ENCODE measurements around the gene GNAS-AS1.

GNAS-AS1 gene

DNA sequence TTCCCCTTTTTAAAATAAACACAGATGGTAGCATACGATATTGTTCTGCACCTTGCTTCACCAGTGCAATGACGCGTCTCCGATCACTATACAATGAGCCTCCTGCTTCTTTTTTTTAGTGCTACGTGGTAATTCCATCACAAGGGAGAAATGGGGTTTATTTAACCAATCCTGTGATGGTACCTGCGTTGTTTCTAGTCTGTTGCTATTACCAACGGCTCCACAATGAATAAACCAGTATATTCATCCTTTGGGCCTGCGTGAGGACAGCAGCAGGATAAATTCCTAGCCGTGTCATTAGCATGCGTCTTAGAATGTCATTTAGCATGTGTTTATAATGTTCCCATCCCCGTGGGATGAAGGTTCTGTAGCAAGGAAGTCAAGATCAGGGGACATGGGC, 42.9 kb downstream of the GNAS-AS1 start:
- DNase-seq = no peak

DNA sequence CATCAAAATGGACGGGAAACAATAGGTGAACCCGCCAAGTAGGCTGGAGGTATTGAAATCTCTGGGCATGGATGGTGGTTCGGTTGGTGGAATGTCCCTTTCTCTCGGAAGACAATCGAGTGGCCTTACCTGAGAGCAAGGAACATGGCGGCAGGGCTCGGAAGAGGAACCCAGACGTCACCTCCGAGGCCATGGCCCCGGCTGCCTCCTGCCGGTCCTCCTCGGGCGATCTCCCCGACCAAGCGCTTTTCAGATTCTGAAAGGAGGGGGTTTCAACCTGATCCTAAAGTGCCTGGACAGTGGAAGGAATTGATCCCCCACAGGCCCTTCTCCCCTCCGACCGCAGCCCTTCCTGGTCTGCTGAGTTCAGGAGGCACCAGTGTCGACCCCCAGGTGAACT, 47.2 kb downstream of the GNAS-AS1 start:
- DNase-seq = no peak

DNA sequence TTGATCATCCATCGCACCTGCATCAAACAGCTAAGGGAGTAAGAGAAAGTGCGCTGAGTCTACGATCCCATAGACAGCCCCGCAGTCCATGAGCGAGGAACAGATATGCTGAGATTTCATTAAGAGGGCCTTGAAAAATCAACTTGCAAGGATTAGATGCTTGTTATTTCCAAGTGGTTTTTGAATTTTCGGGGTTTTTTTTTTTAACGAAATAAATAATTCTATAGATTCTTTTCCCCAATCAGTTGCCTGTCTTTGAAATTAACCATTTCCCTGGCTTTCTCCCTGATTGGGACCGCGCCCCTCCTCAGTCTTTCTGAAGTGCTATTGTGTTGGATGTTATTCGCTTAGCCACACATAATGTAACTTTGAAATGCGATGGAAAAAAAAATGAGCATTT, 48.6 kb downstream of the GNAS-AS1 start:
- no peak for DNase-seq

DNA sequence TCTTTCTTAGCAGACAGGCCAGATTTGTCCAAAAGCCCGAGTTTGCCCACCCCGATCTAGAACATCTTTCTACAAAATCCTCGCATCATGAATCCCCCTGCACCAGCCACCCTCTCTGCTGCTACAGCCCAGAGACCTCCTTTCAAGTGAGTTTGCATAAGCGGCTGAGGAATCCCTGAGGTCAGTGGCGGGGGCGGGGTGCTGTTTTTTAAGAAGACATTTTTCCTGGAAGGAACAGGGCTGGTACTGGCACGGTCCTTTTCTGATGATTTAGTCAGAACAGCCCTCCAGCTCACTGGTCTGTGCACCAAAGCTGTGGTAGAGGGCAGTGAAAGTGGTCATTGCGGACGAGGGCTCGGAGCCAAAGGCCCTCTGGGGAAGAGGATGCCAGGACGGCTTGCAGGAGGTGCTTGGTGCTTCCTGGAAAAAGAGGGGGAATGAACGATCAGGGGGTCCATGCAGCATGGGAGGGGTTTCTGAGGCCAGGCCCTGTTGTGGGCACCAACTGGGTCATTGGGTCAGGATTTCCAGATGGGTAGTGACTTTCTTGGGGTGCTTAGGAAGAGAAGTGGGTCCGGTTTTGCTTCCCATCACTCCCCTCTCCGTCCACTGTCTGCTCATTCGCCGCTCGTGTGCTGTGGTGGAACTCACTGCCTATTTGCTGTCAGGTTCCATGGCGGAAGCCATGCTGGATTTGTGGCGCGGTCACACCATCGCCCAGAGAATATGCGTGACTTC, 50.4 kb downstream of the GNAS-AS1 start:
- no peak for DNase-seq

DNA sequence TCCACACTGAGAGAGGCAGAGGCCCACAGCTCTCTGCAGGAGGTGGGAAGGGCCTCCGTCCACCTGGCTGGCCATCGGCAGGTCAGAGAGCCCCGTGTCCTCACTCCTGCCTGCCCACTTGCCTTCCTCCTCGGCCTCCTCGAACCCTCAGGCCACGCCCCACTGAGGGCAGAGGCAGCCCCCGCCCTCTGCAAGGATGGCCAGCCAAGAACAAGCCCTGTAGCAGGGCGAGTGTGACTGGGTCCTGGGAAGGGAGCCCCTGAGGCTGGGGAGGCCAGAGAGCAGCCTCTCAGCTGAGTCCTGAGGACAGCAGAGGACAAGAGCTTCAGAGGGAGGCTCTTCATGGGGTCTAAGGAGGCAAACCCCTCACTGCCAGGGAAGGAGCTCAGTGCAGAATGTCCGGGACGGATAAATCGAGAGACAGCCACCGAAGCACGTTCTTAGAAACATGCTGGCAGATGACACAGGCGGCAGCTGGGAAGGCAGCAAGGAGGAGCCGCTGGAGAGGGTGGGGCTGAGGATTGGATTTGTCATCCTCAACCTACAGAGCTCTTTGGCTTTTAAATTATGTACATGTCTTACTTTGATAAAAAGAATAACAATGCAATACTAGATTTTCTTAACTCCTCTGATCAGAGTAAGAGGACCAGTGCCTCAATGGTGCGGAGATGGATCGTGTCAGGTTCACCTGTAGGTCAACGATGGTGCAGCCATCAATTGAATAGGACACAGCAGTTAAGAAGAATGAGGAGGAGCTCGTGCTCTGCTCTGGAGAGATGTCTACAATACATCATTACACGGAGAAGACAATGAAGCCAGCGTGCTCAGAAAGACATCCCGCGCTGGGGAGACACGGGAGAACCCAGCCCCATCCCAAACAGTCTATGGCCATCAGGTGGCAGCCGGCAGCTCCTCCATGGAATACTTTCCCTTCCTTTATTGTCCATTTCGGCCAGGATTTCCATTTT, 53.0 kb downstream of the GNAS-AS1 start:
- DNase-seq = no peak

DNA sequence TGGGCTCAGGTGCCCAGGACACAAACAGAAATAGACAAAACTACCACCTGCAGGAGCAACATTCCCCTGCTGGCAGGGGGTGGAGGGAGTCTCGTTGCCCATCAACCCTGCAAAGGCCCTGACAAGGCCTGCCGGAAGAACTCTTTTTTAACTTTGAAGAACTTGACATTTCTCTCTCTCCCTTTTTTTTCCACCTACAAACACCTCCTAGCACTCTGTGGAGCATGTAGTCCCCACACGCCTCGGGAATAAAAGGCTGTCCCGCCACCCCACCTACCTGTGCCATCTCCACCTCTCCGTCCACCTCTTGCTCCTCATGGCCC, 54.8 kb downstream of the GNAS-AS1 start:
- DNase-seq = no peak

DNA sequence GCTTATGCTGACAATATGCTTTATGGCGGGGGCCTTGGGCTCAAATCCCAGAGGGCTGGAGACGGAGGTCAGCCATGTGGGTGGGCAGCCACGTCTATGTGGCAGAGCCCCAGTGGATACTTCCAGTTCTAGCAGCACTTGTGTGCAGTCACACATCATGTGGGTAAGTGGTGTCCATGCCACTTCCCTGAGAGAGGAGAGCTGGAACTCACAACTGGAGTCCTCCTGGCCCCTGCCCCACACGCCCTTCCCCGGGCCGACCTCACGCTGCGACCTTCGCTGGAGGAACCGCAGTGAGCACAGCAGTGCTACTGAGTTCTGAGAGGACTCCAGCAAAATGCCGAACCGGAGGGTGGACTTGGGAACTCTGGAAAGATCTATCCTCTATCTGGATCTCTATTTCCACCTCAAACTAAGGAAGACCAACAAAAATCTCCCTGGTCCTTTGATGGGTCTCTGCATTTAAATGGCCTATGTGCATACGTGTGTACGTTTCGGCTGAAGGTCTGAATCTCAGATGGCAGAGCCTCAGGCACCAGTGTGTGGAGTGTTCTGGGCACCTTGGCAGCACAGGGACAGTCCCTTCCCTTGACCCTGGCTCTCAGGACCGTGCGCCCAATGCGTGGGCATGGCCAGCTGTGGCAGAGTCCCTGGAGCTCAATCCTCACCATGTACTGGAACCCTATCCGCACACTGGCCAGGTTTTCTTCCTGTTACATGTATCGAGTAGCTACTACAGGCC, 55.4 kb downstream of the GNAS-AS1 start:
- DNase-seq = no peak

DNA sequence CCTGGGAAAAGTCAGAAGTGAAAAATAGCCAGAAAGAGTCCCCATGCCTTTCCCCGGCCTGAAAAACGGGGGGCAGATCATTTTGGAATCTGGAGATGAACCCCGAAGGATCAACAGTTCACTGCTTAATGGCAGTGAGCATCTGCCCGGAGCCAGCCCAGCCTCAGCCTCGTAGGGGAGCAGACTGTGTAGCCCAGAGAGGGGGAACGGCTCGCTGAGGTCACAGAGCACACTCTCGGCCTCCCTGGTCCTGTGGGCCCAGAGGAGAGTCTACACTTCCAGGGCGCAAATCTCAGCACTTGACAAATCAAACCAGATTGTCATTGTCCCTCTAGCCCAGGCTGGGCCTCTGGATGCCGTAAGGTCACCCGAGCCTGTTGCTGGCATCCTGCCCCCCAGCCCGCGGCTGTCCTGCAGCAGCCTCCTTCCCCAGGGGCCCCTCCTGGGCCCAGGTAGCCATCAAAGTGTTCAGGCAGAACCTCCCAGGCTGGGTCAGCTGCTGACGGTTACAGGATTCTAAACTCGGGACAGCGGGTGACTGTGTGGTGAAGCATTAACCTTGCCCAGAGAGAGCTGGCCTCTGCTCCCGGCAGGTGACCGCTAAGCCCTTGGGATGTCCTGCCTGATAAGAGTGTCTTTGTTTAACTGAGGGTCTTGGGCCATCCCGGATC, 56.1 kb downstream of the GNAS-AS1 start:
- no peak for DNase-seq

DNA sequence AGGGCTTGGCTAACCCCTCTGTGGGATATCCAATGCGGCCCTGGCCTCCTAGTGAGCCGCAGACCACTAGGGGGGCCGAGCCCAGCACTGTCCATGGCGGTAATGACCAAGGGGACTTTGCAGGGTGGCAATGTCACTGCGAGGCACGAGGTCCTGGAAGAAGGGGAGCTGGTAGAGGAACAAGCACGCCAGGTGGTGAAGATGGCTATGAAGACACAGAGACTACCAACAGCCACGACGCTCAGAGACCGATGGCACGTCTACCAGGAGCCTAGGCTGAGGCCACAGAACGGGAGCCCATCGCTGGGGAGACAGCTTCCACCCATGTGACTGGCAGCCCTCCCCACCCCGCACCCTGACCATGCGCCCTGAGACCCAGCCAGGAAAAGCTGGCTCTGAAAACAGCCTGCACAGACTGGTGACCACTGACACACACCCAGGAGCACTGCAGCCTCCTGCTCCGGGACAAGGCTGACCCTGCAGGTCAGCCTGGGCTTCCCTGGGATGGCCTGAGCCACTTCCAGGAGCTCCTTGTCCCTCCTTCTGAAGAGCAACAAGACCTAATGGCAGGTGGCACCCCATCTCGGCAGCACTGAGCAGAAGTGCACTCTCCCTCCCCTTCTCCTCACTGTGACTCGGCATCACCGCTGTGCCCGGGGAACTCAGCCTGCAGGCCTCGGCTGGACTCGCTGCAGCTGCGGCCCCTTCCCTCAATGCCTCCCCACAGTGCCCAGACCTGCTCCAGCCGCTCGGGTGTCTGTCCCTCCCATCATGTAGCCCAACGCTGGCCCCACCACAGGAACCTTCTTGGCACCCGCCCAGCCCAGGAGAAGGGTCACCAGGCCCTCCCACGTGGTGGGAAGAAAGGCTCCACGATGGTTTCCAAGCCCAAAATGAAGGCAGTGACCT, 56.9 kb downstream of the GNAS-AS1 start:
- DNase-seq = no peak

DNA sequence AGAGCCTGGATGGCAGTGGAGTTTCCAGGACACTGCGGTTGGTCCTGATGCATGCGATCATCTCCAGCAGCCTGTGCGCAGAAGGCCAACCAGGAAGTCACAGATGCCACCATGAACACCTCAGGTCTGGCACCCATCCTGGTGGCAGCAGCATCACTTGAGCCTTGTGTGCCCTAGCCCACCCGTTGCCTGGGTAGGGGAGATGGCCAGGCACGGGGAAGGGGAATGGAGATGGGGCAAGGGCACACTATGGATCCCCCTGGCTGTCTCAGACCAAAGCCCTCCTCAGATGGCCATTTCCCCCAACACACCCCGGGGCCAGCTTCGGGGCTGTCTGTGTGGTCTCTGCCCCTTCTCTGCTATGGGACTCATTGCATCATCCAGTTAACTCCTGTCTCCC, 58.3 kb downstream of the GNAS-AS1 start:
- no peak for DNase-seq

DNA sequence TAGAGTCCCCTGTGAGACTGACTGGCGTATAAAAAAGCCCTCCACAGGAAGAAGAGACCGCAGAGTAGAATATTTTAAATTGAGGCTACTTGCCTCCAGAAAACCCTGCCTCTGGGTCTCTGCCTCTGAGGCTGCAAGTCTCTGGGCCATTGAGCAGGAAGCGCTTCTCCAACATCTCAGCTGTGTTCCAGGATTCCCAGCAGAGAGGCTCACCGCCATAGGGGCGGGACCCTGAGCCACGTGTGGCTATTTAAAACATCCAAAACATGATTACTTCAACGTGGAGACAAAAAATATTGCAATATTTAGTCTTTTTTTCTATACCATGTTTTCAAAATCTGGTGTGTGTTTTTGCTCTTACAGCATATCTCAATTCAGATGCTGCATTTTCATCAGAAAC, 59.4 kb downstream of the GNAS-AS1 start:
- DNase-seq = no peak

DNA sequence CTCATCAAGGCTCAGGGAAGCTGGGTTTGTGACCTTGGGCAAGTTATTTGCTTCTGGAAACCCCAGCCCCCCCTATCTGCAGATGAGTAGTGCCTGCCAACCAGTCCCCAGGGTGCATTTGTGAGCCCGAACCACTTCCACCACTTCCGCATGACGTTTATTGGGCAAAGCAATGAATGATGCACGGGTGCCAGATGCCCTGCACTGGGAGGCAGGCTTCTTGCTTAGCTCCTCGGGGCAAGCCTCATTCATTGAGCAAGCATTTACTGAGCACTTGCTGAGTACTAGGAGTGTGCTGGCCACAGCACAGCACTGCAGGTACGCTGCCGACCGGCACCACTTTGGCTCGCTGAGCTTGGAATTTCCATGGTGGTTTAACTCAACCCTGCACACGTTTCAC, 60.2 kb downstream of the GNAS-AS1 start:
- peak; percentile 2 for DNase-seq

DNA sequence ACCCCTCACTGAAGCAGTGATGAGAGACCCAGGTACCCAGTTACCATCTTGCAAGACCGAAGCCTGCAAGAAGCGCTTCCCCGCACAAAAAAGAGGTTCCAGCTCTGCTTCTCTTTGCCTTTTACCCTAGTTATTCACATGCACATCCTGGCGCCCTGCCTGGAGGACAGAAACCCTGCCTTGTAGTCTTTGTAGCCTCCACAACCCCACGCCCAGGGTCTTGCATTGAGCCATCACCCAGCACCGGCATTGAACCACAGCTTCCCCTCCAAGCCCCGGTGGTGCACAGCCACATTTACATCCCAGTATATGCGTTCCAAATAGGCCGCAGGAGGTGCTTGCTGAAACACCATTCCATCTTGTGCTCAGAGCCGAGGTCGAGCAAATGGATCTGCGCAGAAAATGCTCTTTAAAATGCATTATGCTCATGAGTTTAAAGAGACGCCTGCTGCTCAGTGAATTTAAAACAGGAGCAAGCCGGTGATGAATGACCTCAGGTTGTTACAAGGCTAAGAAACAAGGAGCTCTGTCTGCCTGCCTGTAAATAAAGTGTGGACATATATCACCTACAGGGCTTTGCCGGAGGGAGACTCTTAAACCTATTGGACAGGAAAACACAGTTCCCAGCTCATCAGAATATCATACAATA, 61.7 kb downstream of the GNAS-AS1 start:
- DNase-seq = no peak

DNA sequence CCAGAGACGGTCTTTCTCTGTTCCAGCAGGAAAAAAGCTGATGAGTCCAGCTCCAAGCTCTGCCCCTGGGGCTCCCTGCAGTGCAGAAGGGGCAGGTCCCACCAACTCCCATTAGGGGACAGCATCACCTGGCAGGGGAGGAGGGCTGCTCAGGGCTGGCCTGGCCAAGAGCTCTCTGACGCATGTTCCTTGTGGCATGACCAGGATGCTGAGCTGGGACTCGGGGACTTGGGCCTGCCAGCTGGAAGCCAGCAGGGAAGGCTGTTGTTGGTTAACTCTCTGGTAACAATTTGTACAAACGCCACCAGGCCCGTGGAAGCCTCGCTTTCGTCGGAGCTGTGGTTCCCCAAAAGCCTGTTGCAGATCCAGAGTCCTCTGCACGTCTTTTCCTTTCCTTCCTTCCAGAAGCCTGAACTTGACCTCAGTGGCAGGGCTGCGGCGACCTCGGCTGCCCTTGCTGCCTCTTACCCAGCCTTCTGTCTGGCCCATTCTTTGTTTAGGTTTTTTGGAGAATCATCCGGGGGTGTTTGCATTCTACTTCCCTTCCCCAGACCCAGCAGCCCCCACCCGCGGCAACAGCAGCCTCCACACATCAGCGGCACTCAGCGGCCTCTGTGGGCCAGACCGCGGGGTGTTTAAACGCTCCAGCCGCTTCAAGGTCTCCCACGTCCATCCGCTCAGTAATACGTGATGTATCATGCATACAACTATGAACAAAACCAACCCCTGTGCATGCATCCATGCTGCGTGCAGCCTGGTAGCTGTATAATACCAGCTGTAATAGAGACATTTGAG, 63.3 kb downstream of the GNAS-AS1 start:
- DNase-seq = no peak

DNA sequence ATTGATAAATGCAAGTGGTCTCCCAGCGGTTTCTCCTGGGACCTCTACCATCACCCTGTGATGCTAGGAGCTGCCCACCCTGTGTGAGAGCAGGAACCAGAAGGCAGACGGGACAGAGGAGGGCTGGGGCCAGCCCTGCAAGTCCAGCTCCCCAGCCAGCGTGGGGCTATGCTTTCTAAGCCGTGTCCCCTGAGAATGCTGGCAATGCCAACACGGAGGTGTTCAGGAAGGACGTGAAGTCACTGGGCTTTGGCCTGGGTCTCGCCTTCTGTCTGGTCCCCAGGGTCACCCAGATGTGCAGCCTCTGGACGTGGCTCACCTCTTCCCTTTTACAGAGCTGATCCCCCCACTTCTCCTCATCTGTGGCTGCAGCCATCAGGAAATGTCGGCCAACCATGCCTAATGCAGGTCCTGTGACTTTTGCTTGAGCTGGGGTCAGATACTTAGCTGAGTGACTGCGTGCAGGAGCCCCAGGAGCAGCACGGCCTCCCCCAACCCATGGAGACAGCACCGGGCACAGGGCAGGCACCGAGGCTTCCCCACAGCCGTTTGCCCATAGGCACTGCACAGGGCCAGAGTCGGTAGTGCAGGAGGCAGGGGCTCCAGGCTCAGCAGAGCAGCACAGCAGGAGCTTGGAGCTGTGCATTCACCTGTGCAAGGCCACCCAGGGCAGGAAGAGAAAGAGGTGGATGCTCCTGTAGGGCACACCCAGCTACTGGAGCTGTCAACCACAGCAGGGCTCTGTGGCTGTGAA, 66.2 kb downstream of the GNAS-AS1 start:
- DNase-seq = no peak

DNA sequence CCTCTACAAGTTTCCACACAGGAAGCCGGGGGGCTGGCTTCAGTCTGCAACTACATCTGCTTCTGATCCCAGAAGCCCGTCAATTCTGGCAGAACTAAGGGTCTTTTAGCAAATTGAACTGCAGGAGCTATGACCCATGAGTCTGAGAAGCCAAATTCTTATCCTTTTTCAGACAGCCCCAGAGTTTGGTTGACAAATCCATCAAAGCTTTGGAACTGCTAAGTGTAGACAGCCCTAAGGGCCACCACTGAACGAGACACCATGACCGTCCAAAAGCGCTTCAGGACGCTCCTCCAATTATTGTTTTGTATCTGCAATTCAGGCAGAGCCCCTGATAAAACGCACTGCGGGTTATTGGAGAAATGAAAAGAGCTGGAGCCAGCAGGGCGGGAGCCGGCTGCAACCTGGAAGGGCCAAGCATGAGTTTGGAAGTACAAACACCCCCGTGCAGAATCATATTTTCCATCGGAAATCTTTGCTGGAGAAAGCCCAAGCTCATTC, 67.1 kb downstream of the GNAS-AS1 start:
- no peak for DNase-seq

DNA sequence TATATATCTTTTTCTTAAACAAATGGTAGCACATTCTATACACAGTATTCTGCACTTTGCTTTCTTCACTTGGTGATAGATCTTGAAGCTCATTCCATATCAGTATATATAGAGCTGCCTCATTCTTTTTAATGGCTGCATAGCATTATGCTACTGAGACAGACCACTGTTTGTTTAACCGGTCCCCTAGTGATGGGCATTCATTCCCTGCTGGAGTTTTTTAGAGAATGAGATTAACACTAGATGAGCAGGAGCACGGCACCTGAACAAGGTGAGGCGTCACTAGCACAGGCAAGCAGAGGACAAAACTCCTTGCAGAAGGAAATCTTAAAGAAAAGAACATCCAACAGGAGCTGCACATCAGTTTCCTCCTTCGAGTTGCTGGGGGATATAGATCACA, 69.6 kb downstream of the GNAS-AS1 start:
- DNase-seq = no peak

DNA sequence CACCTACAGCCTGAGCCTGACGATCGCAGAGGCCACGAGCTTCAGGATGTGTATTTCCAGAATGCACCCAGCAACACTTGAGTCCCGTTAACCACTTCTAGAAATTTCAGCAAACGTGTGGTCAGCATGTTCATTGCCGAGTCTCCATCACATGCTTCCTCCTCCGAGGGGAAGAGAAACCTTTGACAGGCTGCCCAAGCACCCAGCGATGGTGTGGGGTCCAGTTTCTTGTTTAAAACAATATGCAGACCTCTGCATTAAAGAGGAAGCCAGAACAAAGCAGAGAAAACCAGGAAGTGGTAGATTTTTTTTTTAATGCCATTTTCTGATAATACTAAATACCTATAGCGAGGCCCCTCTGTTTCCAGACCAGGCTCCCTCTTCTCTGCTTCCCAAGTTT, 71.9 kb downstream of the GNAS-AS1 start:
- no peak for DNase-seq

DNA sequence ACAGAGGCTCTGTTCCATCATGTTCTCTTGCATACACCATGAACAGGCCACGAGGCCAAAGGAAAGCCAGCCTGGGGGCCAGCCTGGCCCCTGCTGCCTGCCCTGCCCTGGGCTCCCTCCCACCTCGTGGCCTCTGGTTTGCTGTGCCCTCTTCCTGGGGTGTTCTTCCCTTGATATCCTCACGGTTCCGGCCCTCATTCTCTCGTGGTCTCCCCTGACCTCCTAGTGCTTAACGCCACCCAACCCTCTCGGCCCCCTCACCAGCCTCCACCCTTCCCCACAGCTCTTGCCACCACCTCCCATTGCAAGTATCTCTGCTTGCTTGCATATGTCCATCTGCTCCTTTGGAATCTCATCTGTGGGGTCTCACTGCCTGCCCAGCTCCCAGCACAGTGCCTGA, 73.0 kb downstream of the GNAS-AS1 start:
- DNase-seq = no peak

DNA sequence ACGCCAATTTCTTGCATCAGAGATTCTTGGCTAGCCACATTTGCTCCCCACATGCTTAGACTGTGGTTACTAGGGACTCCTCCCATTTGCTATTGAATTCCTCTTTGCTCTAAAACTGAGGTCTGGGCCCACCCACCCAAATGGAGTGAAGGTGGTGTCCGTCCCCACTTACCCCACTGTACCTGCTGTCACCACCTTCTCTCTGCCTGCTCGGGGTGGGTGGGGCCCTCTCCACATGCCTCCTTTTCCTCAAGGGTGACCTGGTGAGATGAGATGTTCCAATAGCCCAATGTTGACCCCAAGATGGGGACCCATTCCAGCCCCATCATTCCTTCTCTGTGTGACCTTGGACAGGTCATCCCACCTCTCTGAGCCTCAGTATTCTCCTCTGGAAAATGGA, 74.6 kb downstream of the GNAS-AS1 start:
- no peak for DNase-seq

Data from NCI-H1092 treated with DMSO at 0.1 percent for 48 hours (cell line).